Neuron (in vitro differentiated cells): ENCODE results near the gene GNB1L.
"Not testable (repeated sequence)": the region's sequence is repeated elsewhere in the genome, so short reads cannot be mapped to it uniquely, and the experiment has no call there.

Experiments
- H2AFZ ChIP-seq: one replicate; pipeline ENCODE4 v1.6.1; 2013; ENCODE audit warnings: low read depth, mild to moderate bottlenecking, inconsistent platforms, low read length, moderate library complexity
- H3K27me3 ChIP-seq: one replicate; pipeline ENCODE4 v1.6.1; 2013; ENCODE audit warnings: low read length; ENCODE audit not compliant: insufficient read depth
- H3K36me3 ChIP-seq: one replicate; pipeline ENCODE4 v1.6.1; 2013; ENCODE audit warnings: low read length; ENCODE audit not compliant: insufficient read depth
- H3K4me1 ChIP-seq: one replicate; pipeline ENCODE4 v1.6.1; 2013; ENCODE audit warnings: low read length; ENCODE audit not compliant: insufficient read depth
- H3K4me3 ChIP-seq: 2 replicates; pipeline ENCODE4 v1.5.1; 2013; ENCODE audit warnings: mild to moderate bottlenecking, low read length, moderate library complexity
- H3K9me3 ChIP-seq: one replicate; pipeline ENCODE4 v1.6.1; 2013; ENCODE audit warnings: low read length

GNB1L gene

GRCh38 chr22:19793661-19794310 is 60.9 kb downstream of the GNB1L start:
- H3K27me3 ChIP-seq, result no peaks in the 10 kb centered on the region
- no peaks in the 10 kb centered on the region for H3K4me1 ChIP-seq
- H3K36me3 ChIP-seq, result no peaks in the 10 kb centered on the region
- peaks cover 10% of the 10 kb centered on the region for H3K9me3 ChIP-seq
- no peak overlapping the region for H3K4me3 ChIP-seq
- no peak overlapping the region for H2AFZ ChIP-seq

- Histone ChIP-seq H3K36me3 (no peaks in the 10 kb centered on the region), H3K27me3 (no peaks in the 10 kb centered on the region), H3K9me3 (peaks cover 10% of the 10 kb centered on the region), H3K4me3 (no peak overlapping the region), H2AFZ (no peak overlapping the region), H3K4me1 (no peaks in the 10 kb centered on the region)
Observed at GRCh38 chr22:19793161-19793560, 61.5 kb downstream of the GNB1L start.

DNA sequence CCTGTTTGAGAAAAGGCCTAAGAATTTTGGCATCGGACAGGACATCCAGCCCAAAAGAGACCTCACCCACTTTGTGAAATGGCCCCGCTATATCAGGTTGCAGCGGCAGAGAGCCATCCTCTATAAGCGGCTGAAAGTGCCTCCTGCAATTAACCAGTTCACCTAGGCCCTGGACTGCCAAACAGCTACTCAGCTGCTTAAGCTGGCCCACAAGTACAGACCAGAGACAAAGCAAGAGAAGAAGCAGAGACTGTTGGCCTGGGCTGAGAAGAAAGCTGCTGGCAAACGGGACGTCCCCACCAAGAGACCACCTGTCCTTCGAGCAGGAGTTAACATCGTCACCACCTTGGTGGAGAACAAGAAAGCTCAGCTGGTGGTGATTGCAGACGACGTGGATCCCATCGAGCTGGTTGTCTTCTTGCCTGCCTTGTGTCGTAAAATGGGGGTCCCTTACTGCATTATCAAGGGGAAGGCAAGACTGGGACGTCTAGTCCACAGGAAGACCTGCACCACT is 62.2 kb downstream of the GNB1L start:
- H3K4me3 ChIP-seq, H3K36me3 ChIP-seq: not testable (repeated sequence)
- H3K9me3 ChIP-seq, result peaks cover 10% of the 10 kb centered on the region

GRCh38 chr22:19791894-19792293 is 62.8 kb downstream of the GNB1L start:
- Histone ChIP-seq H3K4me1 (no peaks in the 10 kb centered on the region), H3K4me3 (no peak overlapping the region), H3K27me3 (no peaks in the 10 kb centered on the region)

More for the DNA sequence above, 62.2 kb downstream of the GNB1L start:
- H2AFZ ChIP-seq, H3K4me1 ChIP-seq, H3K27me3 ChIP-seq: not testable (repeated sequence)

DNA sequence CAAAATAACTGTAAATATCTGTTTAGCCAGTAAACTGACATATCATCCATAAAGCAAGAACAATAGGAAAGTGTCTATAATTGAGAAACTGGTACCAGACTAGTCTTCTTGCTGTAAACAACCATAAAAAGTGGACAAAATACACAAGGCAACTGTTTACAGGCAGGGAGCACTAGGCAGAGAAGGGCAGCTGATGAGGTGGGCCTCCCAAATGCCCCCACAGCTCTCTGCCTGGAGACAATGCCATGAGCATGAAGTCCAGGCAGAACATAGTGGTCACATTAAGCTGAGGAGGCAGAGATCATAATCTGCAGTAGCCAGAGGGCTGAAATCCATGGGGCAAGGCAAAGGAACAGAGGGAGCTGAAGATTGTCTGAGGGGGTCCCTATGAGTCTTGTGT is 63.4 kb downstream of the GNB1L start:
- H3K4me3 ChIP-seq, result no peak overlapping the region
- H3K4me1 ChIP-seq, result no peaks in the 10 kb centered on the region
- H2AFZ ChIP-seq, result no peak overlapping the region
- H3K9me3 ChIP-seq, result peaks cover 10% of the 10 kb centered on the region
- no peaks in the 10 kb centered on the region for H3K36me3 ChIP-seq
- H3K27me3 ChIP-seq, result no peaks in the 10 kb centered on the region

More at GRCh38 chr22:19791894-19792293, 62.8 kb downstream of the GNB1L start:
- Histone ChIP-seq H2AFZ (no peak overlapping the region), H3K9me3 (peaks cover 10% of the 10 kb centered on the region), H3K36me3 (no peaks in the 10 kb centered on the region)

- no peaks in the 10 kb centered on the region for H3K36me3 ChIP-seq
- no peaks in the 10 kb centered on the region for H3K4me1 ChIP-seq
- H3K4me3 ChIP-seq, result no peak overlapping the region
- H3K9me3 ChIP-seq, result peaks cover 10% of the 10 kb centered on the region
- no peaks in the 10 kb centered on the region for H3K27me3 ChIP-seq
- H2AFZ ChIP-seq, result no peak overlapping the region
Observed at GRCh38 chr22:19789828-19790227, 64.8 kb downstream of the GNB1L start.

- Histone ChIP-seq H3K9me3 (peaks cover 10% of the 10 kb centered on the region), H3K36me3 (no peaks in the 10 kb centered on the region), H2AFZ (no peak overlapping the region), H3K4me1 (no peaks in the 10 kb centered on the region), H3K4me3 (no peak overlapping the region), H3K27me3 (no peaks in the 10 kb centered on the region)
Observed at GRCh38 chr22:19789406-19789805, 65.3 kb downstream of the GNB1L start.

- H3K36me3 ChIP-seq, result no peaks in the 10 kb centered on the region
- no peaks in the 10 kb centered on the region for H3K4me1 ChIP-seq
- H3K9me3 ChIP-seq, result peaks cover 8% of the 10 kb centered on the region
- H3K4me3 ChIP-seq, result no peak overlapping the region
- H3K27me3 ChIP-seq, result no peaks in the 10 kb centered on the region
- H2AFZ ChIP-seq, result no peak overlapping the region
Observed at GRCh38 chr22:19788661-19789225, 65.9 kb downstream of the GNB1L start.

DNA sequence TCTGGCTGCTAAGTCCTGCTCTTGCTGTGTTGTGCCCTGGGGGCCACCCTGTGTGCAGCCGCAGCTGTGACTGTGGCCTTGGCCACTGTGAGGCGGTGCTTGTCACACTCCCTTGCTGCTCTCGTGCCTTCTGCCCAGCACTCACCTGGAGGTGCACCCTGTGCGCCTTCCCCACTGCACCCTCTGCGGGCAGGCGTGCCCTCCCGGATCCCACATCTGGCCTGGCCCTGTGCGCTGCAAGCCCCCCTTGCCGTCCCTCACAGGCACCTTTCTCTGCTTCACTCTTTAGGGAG is 66.9 kb downstream of the GNB1L start:
- Histone ChIP-seq H3K9me3 (peaks cover 8% of the 10 kb centered on the region), H3K4me1 (no peaks in the 10 kb centered on the region), H3K27me3 (no peaks in the 10 kb centered on the region), H3K4me3 (no peak overlapping the region), H2AFZ (no peak overlapping the region), H3K36me3 (no peaks in the 10 kb centered on the region)

DNA sequence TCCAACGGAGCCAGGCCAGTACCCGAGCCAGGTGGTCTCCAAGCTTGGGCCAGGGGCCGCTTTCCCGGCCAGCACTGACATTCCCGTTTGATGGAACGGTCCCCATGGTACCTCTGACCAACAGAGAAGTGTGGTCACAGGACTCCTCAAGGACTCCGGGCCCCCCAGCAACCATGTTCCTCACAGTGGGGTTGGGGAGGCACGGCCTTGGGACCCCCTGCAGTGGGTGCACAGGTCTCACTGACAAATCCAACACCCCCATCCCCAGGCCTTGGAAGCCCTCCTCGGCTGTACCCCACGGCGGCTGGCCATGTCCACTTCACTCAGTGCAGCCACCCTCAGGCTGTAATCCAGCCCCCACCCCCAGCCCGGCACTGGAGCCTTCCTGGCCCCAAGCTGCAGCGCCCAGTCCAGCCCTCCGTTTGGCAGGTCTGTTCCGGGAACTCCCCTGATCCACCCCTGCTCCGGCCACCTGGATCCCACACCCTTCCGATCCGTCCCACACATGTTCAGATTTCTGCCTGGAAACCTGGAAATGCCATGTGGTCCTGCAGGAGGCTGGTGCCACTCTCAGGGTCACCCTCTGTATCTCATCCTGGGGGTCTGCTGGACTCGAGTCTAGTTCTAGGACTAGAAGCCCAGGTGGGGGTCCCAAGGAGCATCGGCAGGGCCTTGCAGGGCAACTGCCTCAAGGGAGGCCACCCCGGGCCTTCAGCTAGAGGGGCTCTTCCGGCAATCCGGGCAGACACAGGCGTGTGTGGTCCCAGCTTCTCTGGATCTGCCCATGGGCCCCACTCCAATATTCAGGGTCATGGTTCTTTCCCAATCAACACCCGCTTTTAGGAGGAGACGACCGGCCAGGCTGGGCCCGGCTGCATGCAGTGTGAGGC is 67.5 kb downstream of the GNB1L start:
- H3K4me1 ChIP-seq, result no peaks in the 10 kb centered on the region
- no peak overlapping the region for H2AFZ ChIP-seq
- no peaks in the 10 kb centered on the region for H3K27me3 ChIP-seq
- H3K36me3 ChIP-seq, result no peaks in the 10 kb centered on the region
- H3K4me3 ChIP-seq, result no peak overlapping the region
- peaks cover 8% of the 10 kb centered on the region for H3K9me3 ChIP-seq

DNA sequence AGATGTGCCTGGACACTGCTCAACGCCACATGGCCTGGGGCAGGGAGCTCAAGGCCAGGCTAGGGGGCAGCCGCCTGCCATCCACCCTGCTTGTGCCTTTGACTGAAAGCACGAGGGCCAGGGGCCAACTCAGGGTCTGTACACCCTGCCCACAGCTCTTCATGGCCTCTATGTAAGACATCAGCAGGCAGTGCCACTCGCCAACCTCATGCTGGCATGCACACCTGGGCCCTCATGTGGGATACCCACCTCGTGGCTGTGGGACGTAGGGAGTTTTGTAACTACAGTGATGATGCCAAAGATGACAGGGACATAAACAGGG is 68.4 kb downstream of the GNB1L start:
- Histone ChIP-seq H3K36me3 (no peaks in the 10 kb centered on the region), H2AFZ (no peak overlapping the region), H3K4me1 (no peaks in the 10 kb centered on the region), H3K9me3 (peaks cover 6% of the 10 kb centered on the region), H3K27me3 (no peaks in the 10 kb centered on the region), H3K4me3 (no peak overlapping the region)

DNA sequence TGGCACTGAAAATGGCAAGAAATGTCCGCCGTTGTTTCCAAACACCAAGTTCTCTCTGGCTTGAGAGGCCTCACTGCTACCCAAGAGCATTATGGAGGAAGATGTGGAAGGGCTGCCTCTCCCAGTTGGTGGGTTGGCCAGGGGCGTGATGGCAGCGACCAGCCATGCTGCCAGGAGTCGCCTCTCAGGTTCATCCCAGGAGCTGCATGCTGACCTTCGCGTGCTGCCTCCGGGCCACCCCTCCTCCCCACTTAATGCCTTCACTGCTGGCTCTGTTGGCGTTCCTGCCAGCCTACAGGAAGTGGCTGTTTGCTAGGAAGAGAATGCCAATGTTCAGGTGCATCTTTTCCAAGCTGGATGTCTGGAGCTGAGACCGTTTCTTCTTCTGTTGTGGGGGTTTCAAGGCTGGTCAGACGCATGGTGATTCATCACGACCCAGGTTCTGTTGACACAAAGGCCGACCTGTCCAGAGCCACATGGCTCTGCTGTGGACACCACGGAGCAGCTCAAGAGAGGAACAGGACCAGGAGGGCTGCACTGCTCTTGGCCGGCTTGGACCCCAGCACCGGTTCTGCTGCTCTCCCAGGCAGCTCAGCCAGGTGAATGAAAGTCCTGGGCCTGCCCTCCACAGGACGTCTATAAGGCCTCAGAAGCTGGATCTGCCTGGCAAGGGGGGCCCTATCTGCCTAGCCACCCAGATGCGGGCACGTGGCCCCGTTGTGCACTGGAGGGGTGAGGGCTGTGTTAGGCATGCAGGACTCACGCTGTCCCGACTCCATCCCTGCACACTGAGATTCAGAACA is 69.0 kb downstream of the GNB1L start:
- Histone ChIP-seq H2AFZ (no peak overlapping the region), H3K4me1 (no peaks in the 10 kb centered on the region), H3K4me3 (no peak overlapping the region), H3K9me3 (peaks cover 6% of the 10 kb centered on the region), H3K27me3 (no peaks in the 10 kb centered on the region), H3K36me3 (no peaks in the 10 kb centered on the region)
